ENCODE data around the gene RBM39. TPM values are rescaled to one million over a fixed set of nuclear protein-coding genes. Genes with fewer than 3 reads are reported as not detected.

Gene RBM39
- total RNA-seq, 1 experiment from 2014 or later = 347 TPM

- no CpG with 5 or more reads among the region's 5 CpGs for WGBS (ENCODE audit: extremely low coverage, insufficient read length, low lambda C conversion rate)
- no peak overlapping the region for H3K56ac ChIP-seq (ENCODE audit: insufficient read length, low read depth, low read length)
Measured at GRCh38 chr20:35768731-35769664, 26.9 kb upstream of the RBM39 start.

More at GRCh38 chr20:35768731-35769664, 26.9 kb upstream of the RBM39 start:
- H4K5ac ChIP-seq (ENCODE audit: insufficient read length, low read depth, low read length) = no peak overlapping the region
- TF ChIP-seq, protein P1, sequence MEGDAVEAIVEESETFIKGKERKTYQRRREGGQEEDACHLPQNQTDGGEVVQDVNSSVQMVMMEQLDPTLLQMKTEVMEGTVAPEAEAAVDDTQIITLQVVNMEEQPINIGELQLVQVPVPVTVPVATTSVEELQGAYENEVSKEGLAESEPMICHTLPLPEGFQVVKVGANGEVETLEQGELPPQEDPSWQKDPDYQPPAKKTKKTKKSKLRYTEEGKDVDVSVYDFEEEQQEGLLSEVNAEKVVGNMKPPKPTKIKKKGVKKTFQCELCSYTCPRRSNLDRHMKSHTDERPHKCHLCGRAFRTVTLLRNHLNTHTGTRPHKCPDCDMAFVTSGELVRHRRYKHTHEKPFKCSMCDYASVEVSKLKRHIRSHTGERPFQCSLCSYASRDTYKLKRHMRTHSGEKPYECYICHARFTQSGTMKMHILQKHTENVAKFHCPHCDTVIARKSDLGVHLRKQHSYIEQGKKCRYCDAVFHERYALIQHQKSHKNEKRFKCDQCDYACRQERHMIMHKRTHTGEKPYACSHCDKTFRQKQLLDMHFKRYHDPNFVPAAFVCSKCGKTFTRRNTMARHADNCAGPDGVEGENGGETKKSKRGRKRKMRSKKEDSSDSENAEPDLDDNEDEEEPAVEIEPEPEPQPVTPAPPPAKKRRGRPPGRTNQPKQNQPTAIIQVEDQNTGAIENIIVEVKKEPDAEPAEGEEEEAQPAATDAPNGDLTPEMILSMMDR (conservative IDR thresholded peaks at IDR 0.05) = no peak
- peak overlapping the region; percentile 24 for H3K18ac ChIP-seq (ENCODE audit: insufficient read length, low read depth, low read length)
- peak overlapping the region; percentile 82 to 98 (median 98) for H3K27ac Mint-ChIP-seq
- H2BK5ac ChIP-seq (ENCODE audit: insufficient read length, low read length) = no peak overlapping the region
- no peak overlapping the region for H2BK12ac ChIP-seq (ENCODE audit: insufficient read length, low read depth, low read length)
- H2BK15ac ChIP-seq (ENCODE audit: low read depth, low read length) = no peak overlapping the region
- H2AFZ ChIP-seq (ENCODE audit: low read length) = no peak overlapping the region
- peaks cover 2% of the 10 kb centered on the region; the same call in 1 of the 2 replicates for H3K27me3 ChIP-seq (ENCODE audit: insufficient read depth, low read length)
- H3K79me1 ChIP-seq (ENCODE audit: insufficient read depth, low read depth, low read length, poor library complexity, severe bottlenecking) = no peaks in the 10 kb centered on the region
- peak; percentile 94 for DNase-seq
- H3K36me3 Mint-ChIP-seq (ENCODE audit: insufficient read depth in 1 of 3, low read depth in 3 of 3) = peaks cover 0 to 11% (median 0%) of the 10 kb centered on the region in 3 experiments; a peak in 5 of 7 replicates
- H3K9ac ChIP-seq (ENCODE audit: extremely low read depth, insufficient read length, low read length) = peak overlapping the region; percentile 0
- H3K4me1 ChIP-seq (ENCODE audit: insufficient read depth, low read length) = peaks cover 11% of the 10 kb centered on the region; the same call in 1 of the 2 replicates
- H2BK20ac ChIP-seq (ENCODE audit: low read depth, low read length, poor library complexity, severe bottlenecking) = no peak overlapping the region
- no peak overlapping the region for H2AK5ac ChIP-seq (ENCODE audit: insufficient read length, low read length)
- H3K23ac ChIP-seq (ENCODE audit: insufficient read length, low read depth, low read length) = no peak overlapping the region
- H3K4me2 ChIP-seq (ENCODE audit: insufficient read depth, insufficient read length, low read length) = no peak overlapping the region
- H3K9me3 Mint-ChIP-seq = peaks cover 7 to 9% of the 10 kb centered on the region in 2 experiments; a peak in 1 of 5 replicates
- no peak overlapping the region for H4K91ac ChIP-seq (ENCODE audit: insufficient read length, low read depth, low read length)
- H3T11ph ChIP-seq (ENCODE audit: low read length) = no peak overlapping the region
- H3K4me1 Mint-ChIP-seq = peaks cover 32 to 36% of the 10 kb centered on the region in 2 experiments
- H3K9me3 ChIP-seq (ENCODE audit: control insufficient read depth, low read depth, low read length) = no peaks in the 10 kb centered on the region
- H3K27me3 Mint-ChIP-seq (ENCODE audit: low read depth) = peaks cover 19% of the 10 kb centered on the region
- H3K79me2 ChIP-seq (ENCODE audit: insufficient read depth, low read length) = peaks cover 6% of the 10 kb centered on the region; the same call in 1 of the 2 replicates
- H3K4me3 Mint-ChIP-seq = peak overlapping the region in 1 of 2 experiments; percentile 49; a peak in 3 of 5 replicates
- peak overlapping the region; percentile 43; the same call in 1 of the 2 replicates for H3K14ac ChIP-seq (ENCODE audit: insufficient read depth, low read length)
- H3K4ac ChIP-seq (ENCODE audit: low read depth, low read length) = no peak overlapping the region
- peak overlapping the region; percentile 10 for H3K27ac ChIP-seq (ENCODE audit: insufficient read length, low read depth, low read length)
- H2BK120ac ChIP-seq (ENCODE audit: low read depth, low read length, poor library complexity, severe bottlenecking) = peak overlapping the region; percentile 63
- H4K8ac ChIP-seq (replicated peaks; ENCODE audit: insufficient read length, low read depth, low read length) = no peak overlapping the region
- no peaks in the 10 kb centered on the region for H4K20me1 ChIP-seq (ENCODE audit: control insufficient read depth, insufficient read depth, insufficient read length)
- H3K23me2 ChIP-seq (ENCODE audit: insufficient read length, low read depth, low read length, poor library complexity, severe bottlenecking) = peaks cover 6% of the 10 kb centered on the region

Measured in H9 (cell line).